Measurements from ENCODE around the gene GIMAP8.

DNA sequence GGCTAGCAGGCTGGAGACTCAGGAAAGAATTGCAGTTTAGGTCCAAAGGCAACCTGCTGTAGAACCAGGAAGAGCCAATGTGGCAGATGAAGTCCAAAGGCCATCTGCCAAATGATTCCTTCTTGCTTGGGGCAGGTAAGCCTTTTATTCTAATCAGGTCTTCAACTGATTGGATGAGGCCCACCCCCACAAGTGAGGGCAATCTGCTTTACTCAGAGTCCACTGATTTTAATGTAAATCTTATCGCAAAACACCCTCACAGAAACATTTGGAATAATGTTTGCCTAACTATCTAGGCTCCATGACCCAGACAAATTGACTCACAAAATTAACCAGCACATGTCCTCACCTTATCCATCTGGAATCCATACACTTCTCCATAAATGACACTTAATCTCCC lies 7.8 kb downstream of the GIMAP8 start:
- TF ChIP-seq, protein P1, sequence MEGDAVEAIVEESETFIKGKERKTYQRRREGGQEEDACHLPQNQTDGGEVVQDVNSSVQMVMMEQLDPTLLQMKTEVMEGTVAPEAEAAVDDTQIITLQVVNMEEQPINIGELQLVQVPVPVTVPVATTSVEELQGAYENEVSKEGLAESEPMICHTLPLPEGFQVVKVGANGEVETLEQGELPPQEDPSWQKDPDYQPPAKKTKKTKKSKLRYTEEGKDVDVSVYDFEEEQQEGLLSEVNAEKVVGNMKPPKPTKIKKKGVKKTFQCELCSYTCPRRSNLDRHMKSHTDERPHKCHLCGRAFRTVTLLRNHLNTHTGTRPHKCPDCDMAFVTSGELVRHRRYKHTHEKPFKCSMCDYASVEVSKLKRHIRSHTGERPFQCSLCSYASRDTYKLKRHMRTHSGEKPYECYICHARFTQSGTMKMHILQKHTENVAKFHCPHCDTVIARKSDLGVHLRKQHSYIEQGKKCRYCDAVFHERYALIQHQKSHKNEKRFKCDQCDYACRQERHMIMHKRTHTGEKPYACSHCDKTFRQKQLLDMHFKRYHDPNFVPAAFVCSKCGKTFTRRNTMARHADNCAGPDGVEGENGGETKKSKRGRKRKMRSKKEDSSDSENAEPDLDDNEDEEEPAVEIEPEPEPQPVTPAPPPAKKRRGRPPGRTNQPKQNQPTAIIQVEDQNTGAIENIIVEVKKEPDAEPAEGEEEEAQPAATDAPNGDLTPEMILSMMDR (IDR thresholded peaks at IDR 0.05), result no peak
- TF ChIP-seq POLR2A (IDR thresholded peaks at IDR 0.05) (no peak), POLR2AphosphoS5 (IDR thresholded peaks at IDR 0.05) (no peak)
